BE2C (cell line): ENCODE data around the gene LAMC1.

ENCODE experiments used
- DNase-seq: peaks from one replicate; pipeline ENCODE4 v3.0.0-alpha.2; 2020
- H3K27me3 ChIP-seq: fragments of 250-450 bp; sonication (Bioruptor Pico); 2 replicates; pipeline ENCODE4 v1.5.1; 2020; ENCODE audit warnings: mild to moderate bottlenecking
- H3K36me3 ChIP-seq: fragments of 250-450 bp; sonication (Bioruptor Pico); 2 replicates; pipeline ENCODE4 v1.5.1; 2020; ENCODE audit warnings: mild to moderate bottlenecking
- H3K4me1 ChIP-seq: fragments of 250-450 bp; sonication (Bioruptor Pico); 2 replicates; pipeline ENCODE4 v1.5.1; 2020
- H3K4me3 ChIP-seq: 2 replicates; pipeline ENCODE4 v1.5.1; 2011; ENCODE audit warnings: low read depth, low read length
- H3K9me3 ChIP-seq: fragments of 250-450 bp; sonication (Bioruptor Pico); 2 replicates; pipeline ENCODE4 v1.5.1; 2020
- CTCF ChIP-seq: IDR thresholded peaks from 2 replicates; pipeline ENCODE4 v1.5.1; 2012; ENCODE audit warnings: mild to moderate bottlenecking, low read depth, low read length

Gene LAMC1

GRCh38 chr1:182985876-182986275, 37.3 kb upstream of the LAMC1 start:
- no peaks in the 10 kb centered on the region for H3K4me1 ChIP-seq
- no peaks in the 10 kb centered on the region for H3K27me3 ChIP-seq
- H3K9me3 ChIP-seq: no peaks in the 10 kb centered on the region
- no peak overlapping the region for H3K4me3 ChIP-seq
- H3K36me3 ChIP-seq: no peaks in the 10 kb centered on the region
- no peak for DNase-seq
- no peak for TF ChIP-seq CTCF

GRCh38 chr1:182990413-182991144, 32.6 kb upstream of the LAMC1 start:
- Histone ChIP-seq H3K27me3 (no peaks in the 10 kb centered on the region), H3K4me1 (no peaks in the 10 kb centered on the region), H3K4me3 (no peak overlapping the region), H3K9me3 (no peaks in the 10 kb centered on the region), H3K36me3 (no peaks in the 10 kb centered on the region)
- TF ChIP-seq CTCF: no peak
- DNase-seq: no peak

- DNase-seq: no peak
- no peak for TF ChIP-seq CTCF
- Histone ChIP-seq H3K27me3 (no peaks in the 10 kb centered on the region), H3K9me3 (no peaks in the 10 kb centered on the region), H3K4me1 (no peaks in the 10 kb centered on the region), H3K36me3 (no peaks in the 10 kb centered on the region), H3K4me3 (no peak overlapping the region)
These were observed 29.5 kb upstream of the LAMC1 start for GRCh38 chr1:182993746-182994145.

- H3K27me3 ChIP-seq: no peaks in the 10 kb centered on the region
- TF ChIP-seq CTCF: peak; percentile 2; the same call in 1 of the 2 replicates
- H3K36me3 ChIP-seq: no peaks in the 10 kb centered on the region
- no peaks in the 10 kb centered on the region for H3K4me1 ChIP-seq
- H3K9me3 ChIP-seq: no peaks in the 10 kb centered on the region
- DNase-seq: no peak
- H3K4me3 ChIP-seq: no peak overlapping the region
These were observed 27.3 kb upstream of the LAMC1 start for GRCh38 chr1:182995894-182996293.

GRCh38 chr1:182996816-182997215, 26.4 kb upstream of the LAMC1 start:
- DNase-seq: no peak
- H3K9me3 ChIP-seq: no peaks in the 10 kb centered on the region
- no peaks in the 10 kb centered on the region for H3K27me3 ChIP-seq
- no peaks in the 10 kb centered on the region for H3K36me3 ChIP-seq
- TF ChIP-seq CTCF: no peak
- H3K4me3 ChIP-seq: no peak overlapping the region
- no peaks in the 10 kb centered on the region for H3K4me1 ChIP-seq

GRCh38 chr1:182998482-182998881, 24.7 kb upstream of the LAMC1 start:
- no peak for DNase-seq
- H3K4me3 ChIP-seq: no peak overlapping the region
- no peaks in the 10 kb centered on the region for H3K36me3 ChIP-seq
- H3K9me3 ChIP-seq: no peaks in the 10 kb centered on the region
- no peaks in the 10 kb centered on the region for H3K4me1 ChIP-seq
- no peaks in the 10 kb centered on the region for H3K27me3 ChIP-seq
- TF ChIP-seq CTCF: no peak
